Panc1 (cell line): ENCODE measurements around the gene SAMD11. TPM values are rescaled to one million over a fixed set of nuclear protein-coding genes. Genes with fewer than 3 reads are reported as not detected.

ENCODE experiments used
- ATAC-seq: fragments of 200-7000 bp; cut with Tn5 transposase; 2 replicates; pipeline ENCODE4 v1.9.1; 2020; ENCODE audit warnings: mild to moderate bottlenecking, moderate library complexity
- BruUV-seq: library from RNA; stranded (reverse); fragments of 400-500 nt; replicated peaks from 2 replicates; lab custom pipeline; 2021; lab: Mats Ljungman, UMichigan
- CTCF ChIA-PET: fragments of 300-600 bp; sonication (Branson Sonifier 250); formaldehyde crosslinking; loops from one replicate; lab custom pipeline; 2022; ENCODE audit warnings: antibody characterized with exemption; lab: Charles Lee
- POLR2A ChIA-PET: fragments of 300-600 bp; sonication (Branson Sonifier 250); formaldehyde crosslinking; loops from one replicate; lab custom pipeline; 2022; ENCODE audit warnings: antibody characterized with exemption; lab: Charles Lee
- DNase-seq: peaks from one replicate; pipeline ENCODE4 v3.0.0-alpha.2; 2010; ENCODE audit warnings: low read depth, low spot score
- H3K27ac ChIP-seq: 2 replicates; pipeline ENCODE4 v1.5.1; 2011; ENCODE audit warnings: mild to moderate bottlenecking, low read length, inconsistent platforms
- H3K27me3 ChIP-seq: fragments of 200-500 bp; sonication (Bioruptor generic); 2 replicates; pipeline ENCODE4 v1.6.0; 2014; ENCODE audit warnings: low read length, inconsistent platforms; ENCODE audit not compliant: control insufficient read depth, insufficient read depth
- H3K36me3 ChIP-seq: fragments of 200-500 bp; sonication (Bioruptor generic); 2 replicates; pipeline ENCODE4 v1.5.1; 2014; ENCODE audit warnings: inconsistent platforms, mild to moderate bottlenecking, low read length, moderate library complexity; ENCODE audit not compliant: control insufficient read depth, insufficient read depth
- H3K4me1 ChIP-seq: 2 replicates; pipeline ENCODE4 v1.5.1; 2011; ENCODE audit warnings: inconsistent platforms, mild to moderate bottlenecking, low read length, moderate library complexity; ENCODE audit not compliant: control insufficient read depth, insufficient read depth
- H3K4me3 ChIP-seq, 2 experiments: 2 replicates each; pipeline ENCODE4 v1.5.1; 2011 to 2012; ENCODE audit warnings: low read depth in 2 of 2, low read length in 2 of 2, mild to moderate bottlenecking in 2 of 2, inconsistent platforms in 1 of 2, moderate library complexity in 1 of 2
- H3K9me3 ChIP-seq: fragments of 200-500 bp; sonication (Bioruptor generic); 2 replicates; pipeline ENCODE4 v1.5.1; 2014; ENCODE audit warnings: low read depth, mild to moderate bottlenecking, inconsistent platforms, low read length, moderate library complexity; ENCODE audit not compliant: control insufficient read depth, insufficient read depth
- CTCF ChIP-seq: fragments of 450-650 bp; IDR thresholded peaks from 2 replicates; pipeline ENCODE4 v1.5.1; 2017; ENCODE audit warnings: mild to moderate bottlenecking
- POLR2AphosphoS5 ChIP-seq: IDR thresholded peaks from 2 replicates; pipeline ENCODE4 v1.6.1; 2012; ENCODE audit warnings: mild to moderate bottlenecking, low read depth, low read length, moderate library complexity
- REST ChIP-seq, 2 experiments: IDR thresholded peaks; 2 replicates each; pipeline ENCODE4 v1.6.1; 2011 to 2012; ENCODE audit warnings: low read depth in 2 of 2, control low read depth in 1 of 2, low read length in 1 of 2, mild to moderate bottlenecking in 1 of 2, moderate library complexity in 1 of 2; ENCODE audit not compliant: insufficient read depth in 1 of 2
- SIN3A ChIP-seq: IDR thresholded peaks from 2 replicates; pipeline ENCODE4 v1.6.1; 2012; ENCODE audit warnings: low read depth, mild to moderate bottlenecking, low read length, moderate library complexity, borderline replicate concordance; ENCODE audit not compliant: insufficient read depth
- TCF7L2 ChIP-seq: IDR thresholded peaks from 2 replicates; pipeline ENCODE4 v1.6.1; 2011; ENCODE audit warnings: mild to moderate bottlenecking, low read depth, low read length, inconsistent platforms
- in situ Hi-C: cut with HindIII; loops from 2 replicates; pipeline ENCODE4 v1.10.0; 2016; ENCODE audit warnings: low sequenced_read_pairs, low pct_unique_long_range_greater_than_20kb
- intact Hi-C: fragments of 100-400 bp; cut with micrococcal nuclease; formaldehyde crosslinking; loops from one replicate; pipeline ENCODE4 v1.10.0; 2022; ENCODE audit not compliant: unreplicated experiment
- total RNA-seq: library from RNA; stranded (reverse); gene quantifications from one replicate; pipeline ENCODE4 v1.2.1, GENCODE V29; 2021; ENCODE audit not compliant: unreplicated experiment

SAMD11 gene
- total RNA-seq, 1 experiment from 2014 or later = 51.8 TPM

- no peak overlapping the region; the same call in 1 of the 2 replicates for H3K27ac ChIP-seq
- TF ChIP-seq REST (IDR thresholded peaks at IDR 0.05; ENCODE audit: insufficient read depth in 1 of 2, low read depth in 2 of 2, low read length in 1 of 2) (no peak), CTCF (no peak), POLR2AphosphoS5 (no peak), TCF7L2 (no peak), SIN3A (no peak)
- intact Hi-C loops (no loop called here), in situ Hi-C loops (no loop called here)
- ATAC-seq = no peak
- ChIA-PET POLR2A (interaction anchor here (0.6 kb wide), 1 partner anchor 78 kb away, joined by 3 read pairs; no protein-coding TSS in a partner anchor), CTCF (no interaction called here)
- no peaks in the 10 kb centered on the region for H3K36me3 ChIP-seq
- DNase-seq = no peak
- H3K4me1 ChIP-seq = peaks cover 56% of the 10 kb centered on the region
- BruUV-seq = no TSS peak
- H3K4me3 ChIP-seq = no peak overlapping the region
- H3K27me3 ChIP-seq = no peaks in the 10 kb centered on the region
- H3K9me3 ChIP-seq = no peaks in the 10 kb centered on the region
Observed at GRCh38 chr1:936348-937264, 12.9 kb downstream of the SAMD11 start.

- no peak for ATAC-seq
- peak overlapping the region; percentile 46 for H3K27ac ChIP-seq
Observed at GRCh38 chr1:937521-937920, 13.8 kb downstream of the SAMD11 start.

More at GRCh38 chr1:937521-937920, 13.8 kb downstream of the SAMD11 start:
- DNase-seq = no peak
- ChIA-PET POLR2A (no interaction called here), CTCF (interaction anchor here (1.5 kb wide), 2 partner anchors 11 to 33 kb away, joined by 3 to 10 read pairs; no protein-coding TSS in a partner anchor)
- Histone ChIP-seq H3K9me3 (no peaks in the 10 kb centered on the region), H3K4me1 (peaks cover 48% of the 10 kb centered on the region), H3K4me3 (no peak overlapping the region), H3K36me3 (no peaks in the 10 kb centered on the region), H3K27me3 (no peaks in the 10 kb centered on the region)
- intact Hi-C loops = no loop called here
- no peak for TF ChIP-seq REST (IDR thresholded peaks at IDR 0.05; ENCODE audit: insufficient read depth in 1 of 2, low read depth in 2 of 2, low read length in 1 of 2)
- no peak for TF ChIP-seq POLR2AphosphoS5
- TF ChIP-seq TCF7L2 = no peak
- no peak for TF ChIP-seq SIN3A
- no peak for TF ChIP-seq CTCF
- no TSS peak for BruUV-seq
- in situ Hi-C loops = no loop called here
